Bone marrow (tissue), 2 donors: Measurements from ENCODE around the gene DENND5A.
"Not testable (repeated sequence)": the region's sequence is repeated elsewhere in the genome, so short reads cannot be mapped to it uniquely, and the experiment has no call there.

Experiments
- DNase-seq, 2 donors: peaks; one replicate each; lab custom pipeline; 2025; lab: John Stamatoyannopoulos, UW

Gene DENND5A

GRCh38 chr11:9264316-9265210 lies 587 bp downstream of the DENND5A start:
- DNase-seq: peak; percentile 52 to 93

DNA sequence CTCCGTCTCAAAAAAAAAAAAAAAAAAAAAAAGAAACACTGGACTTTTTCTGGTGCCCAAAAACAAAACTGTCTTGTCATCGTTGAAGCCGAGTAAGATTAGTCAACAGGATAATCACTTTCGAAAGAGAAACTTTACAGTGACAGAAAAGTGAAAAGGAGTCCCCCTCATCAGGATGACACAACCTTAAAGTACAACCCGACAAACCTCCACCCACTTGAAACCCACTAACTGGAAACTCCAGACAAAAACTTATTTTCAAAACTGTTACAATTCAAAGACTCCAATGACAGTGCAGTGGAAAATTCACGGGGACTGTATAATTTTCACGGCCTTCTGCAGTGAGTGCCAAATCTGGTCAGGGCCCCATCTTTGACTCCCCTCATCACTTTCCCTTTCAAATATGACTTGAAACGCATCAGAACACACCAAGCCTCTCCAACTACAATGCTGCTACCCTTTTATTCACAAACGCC lies 1.3 kb downstream of the DENND5A start:
- DNase-seq: peak in 1 of 2 donors; percentile 87

DNA sequence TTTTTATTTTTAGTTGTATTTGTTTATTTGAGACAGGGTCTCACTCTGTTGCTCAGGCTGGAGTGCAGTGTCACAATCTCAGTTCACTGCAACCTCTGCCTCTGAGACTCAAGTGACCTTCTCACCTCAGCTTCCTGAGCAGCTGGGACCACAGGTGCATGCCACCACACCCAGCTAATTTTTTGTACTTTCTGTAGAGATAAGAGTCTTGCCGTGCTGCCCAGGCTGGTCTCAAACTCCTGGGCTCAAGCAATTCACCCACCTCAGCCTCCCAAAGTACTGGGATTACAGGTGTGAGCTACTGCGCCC lies 4.4 kb downstream of the DENND5A start:
- DNase-seq: not testable (repeated sequence)

DNA sequence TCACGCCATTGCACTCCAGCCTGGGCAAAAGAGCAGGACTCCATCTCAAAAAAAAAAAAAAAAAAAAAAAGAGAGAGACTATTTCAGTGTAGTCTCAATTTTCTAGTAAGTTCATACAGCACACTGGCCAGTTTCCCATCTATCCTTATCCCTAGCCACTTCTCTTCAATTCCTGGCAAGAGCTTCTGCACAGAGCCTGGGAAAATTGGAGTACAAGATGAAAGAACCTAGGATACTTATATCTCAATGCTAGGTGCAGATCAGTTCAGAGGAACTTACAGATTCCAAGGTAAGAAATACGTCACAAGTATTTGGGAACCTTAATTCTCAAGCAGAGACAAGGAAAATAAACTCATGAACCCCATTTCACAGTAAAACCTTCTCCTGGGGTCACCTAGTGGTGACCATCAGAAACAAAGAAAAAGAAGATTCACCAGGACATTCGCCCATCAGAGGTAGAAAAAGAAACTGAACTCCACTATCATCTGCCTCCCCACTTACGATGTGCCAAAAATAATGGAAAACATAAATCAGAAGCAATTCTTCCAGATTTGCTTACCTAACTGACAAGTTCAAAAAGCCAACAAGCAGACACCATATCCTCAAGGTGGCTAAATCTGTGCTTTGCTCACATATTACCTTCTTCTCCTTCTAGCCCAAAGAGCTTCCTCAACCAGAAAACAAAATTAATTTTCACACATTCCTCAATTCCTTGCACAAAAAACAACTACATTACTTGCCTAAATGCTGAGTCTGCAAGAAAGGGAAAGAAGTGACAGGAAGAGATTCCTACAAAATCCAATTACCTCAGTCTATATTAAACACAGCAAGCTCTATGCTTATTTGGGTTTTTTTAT lies 4.9 kb downstream of the DENND5A start:
- DNase-seq: no peak

DNA sequence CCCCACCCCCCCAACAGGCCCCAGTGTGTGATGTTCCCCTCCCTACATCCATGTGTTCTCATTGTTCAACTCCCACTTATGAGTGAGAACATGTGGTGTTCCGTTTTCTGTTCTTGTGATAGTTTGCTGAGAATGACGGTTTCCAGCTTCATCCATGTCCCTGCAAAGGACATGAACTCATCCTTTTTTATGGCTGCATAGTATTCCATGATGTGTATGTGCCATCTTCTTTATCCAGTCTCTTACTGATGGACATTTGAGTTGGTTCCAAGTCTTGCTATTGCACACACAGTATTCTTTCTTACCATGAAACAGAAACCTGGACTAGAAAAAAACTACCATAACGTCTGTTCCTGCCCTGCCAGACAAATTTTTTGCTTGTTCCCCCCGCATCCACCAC lies 6.9 kb downstream of the DENND5A start:
- DNase-seq: not testable (repeated sequence)

- no peak for DNase-seq
Measured at GRCh38 chr11:9254416-9254815, 10.7 kb downstream of the DENND5A start.

- peak in 1 of 2 donors; percentile 76 for DNase-seq
Measured at GRCh38 chr11:9253086-9253485, 12.1 kb downstream of the DENND5A start.

DNA sequence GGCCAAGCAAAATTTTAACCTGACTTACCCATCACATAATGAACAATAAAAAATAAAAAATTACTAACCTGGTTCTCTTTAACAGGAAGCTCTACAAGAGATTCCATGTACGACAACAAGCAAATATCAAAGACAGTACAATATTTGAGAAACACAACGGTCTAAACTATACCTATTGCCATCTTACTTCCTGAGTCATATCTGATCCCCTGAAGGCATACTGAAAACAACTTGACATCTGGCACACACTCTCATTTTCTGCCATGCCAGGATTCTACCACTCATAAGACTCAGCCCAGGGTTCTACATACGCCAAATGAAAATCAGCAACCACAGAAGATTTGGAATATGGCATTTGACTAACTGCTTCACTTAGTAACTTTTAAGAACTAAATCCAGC lies 13.8 kb downstream of the DENND5A start:
- no peak for DNase-seq

DNA sequence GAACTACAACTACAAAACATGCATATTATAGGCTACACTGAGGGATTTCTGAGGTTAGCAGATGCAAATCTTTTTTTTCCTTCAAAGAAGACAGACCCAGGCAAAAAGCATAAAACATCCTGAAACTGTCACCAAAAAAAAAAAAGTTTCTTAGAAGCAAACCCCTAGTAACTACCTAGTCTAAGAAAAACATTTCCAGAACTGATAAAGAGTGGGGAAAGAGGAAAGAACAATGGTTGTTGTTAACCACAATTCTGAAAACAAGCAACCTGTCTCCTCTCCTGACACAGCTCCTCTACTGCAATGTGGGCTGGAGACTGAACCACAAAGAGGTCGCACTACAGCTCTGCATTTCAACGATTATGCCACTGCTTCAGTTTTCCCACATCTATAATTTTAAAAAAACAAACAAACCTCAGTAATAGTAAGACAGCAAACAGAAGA lies 15.0 kb downstream of the DENND5A start:
- peak in 1 of 2 donors; percentile 62 for DNase-seq

DNA sequence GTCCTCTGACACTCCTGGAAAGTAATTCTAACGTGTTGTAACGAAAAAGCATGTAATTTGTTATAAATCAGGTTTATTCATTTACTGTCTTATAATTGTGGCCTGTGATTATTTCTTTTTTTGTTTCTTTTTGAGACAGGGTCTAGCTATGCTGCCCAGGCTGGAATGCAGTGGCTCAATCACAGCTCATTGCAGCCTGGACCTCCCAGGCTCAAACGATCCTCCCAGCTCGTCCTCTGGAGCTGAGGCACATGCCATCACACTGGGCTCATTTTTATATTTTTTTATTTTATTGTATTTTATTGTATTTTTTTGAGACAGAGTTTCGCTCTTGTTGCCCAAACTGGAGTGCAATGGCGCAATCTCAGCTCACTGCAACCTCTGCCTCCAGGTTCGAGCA lies 15.9 kb downstream of the DENND5A start:
- no peak for DNase-seq

DNA sequence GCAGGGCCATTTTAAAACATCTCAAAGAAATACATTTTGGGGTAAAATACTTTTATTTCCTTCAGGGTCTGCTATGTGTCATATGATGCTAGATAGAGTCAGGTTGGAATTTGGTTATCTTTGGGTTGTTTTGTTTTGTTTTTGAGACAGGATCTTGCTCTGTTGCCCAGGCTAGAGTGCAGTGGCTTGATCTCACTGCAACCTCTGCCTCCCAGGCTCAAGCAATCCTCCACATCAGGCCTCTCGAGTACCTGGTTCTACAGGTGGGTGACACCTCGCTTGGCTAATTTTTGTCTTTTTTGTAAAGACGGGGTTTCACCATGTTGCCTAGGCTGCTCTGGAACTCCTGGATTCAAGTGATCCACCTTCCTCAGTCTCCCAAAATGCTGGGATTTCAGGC lies 17.3 kb downstream of the DENND5A start:
- DNase-seq: no peak

GRCh38 chr11:9236242-9236641 lies 28.9 kb downstream of the DENND5A start:
- DNase-seq: not testable (repeated sequence)

GRCh38 chr11:9232482-9232881 lies 32.7 kb downstream of the DENND5A start:
- no peak for DNase-seq

GRCh38 chr11:9231848-9232177 lies 33.3 kb downstream of the DENND5A start:
- DNase-seq: peak in 1 of 2 donors; percentile 74

DNA sequence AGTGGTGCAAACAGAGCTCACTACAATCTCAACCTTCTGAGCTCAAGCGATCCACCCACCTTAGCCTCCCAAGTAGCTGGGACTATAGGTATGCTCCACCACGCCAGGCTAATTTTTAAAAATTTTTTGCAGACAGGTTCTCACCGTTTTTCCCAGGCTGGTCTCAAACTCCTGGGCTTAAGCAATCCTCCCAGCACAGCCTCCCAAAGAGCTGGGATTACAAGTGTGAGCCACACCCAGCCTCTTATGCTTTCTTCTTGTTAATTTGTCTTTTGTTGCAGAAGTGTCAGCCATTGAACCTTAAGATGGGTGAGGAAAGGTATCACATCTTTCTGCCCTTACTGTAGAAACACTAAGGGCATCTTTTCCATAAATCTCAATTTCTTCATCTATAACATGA lies 34.9 kb downstream of the DENND5A start:
- DNase-seq: no peak

GRCh38 chr11:9228091-9228490 lies 37.1 kb downstream of the DENND5A start:
- no peak for DNase-seq

GRCh38 chr11:9225748-9226298 lies 39.3 kb downstream of the DENND5A start:
- DNase-seq: no peak

DNA sequence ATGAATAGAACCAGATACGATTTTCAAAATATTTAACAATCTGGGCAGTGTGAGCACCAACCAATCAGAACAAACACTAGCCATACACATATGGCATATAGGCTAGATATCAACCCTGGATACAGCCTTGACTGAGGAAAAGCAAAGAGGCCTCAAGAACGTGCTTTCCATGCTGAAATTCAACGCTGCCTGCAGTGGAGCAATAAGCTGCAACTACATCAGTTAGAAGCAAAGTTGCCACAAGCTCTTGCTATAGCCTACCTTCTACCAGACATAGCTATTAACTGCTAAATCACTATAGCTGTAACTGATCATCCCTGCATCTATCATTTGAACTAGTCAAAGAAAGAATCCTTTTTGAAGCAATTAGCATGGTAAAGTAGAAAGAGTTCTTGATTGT lies 42.5 kb downstream of the DENND5A start:
- DNase-seq: no peak

- not testable (repeated sequence) for DNase-seq
Measured at GRCh38 chr11:9220853-9221252, 44.3 kb downstream of the DENND5A start.

DNA sequence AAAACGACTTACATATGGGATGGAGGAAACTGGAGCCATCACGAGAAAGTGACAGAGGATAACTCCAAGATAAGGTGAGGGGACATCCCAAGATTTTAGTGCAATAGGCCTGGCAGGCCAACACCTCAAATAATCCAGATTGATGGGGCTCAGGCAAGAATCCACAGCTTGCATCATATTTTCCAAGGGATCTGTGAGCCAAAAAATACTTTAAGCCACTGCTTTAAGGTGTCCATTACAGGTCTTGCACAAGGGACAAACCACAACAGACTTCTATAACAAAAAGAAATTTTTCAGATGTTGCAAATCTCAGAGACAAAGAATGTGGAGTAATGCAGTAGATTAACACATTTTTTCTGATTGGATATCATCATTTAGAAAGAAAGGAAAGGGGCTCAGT lies 45.6 kb downstream of the DENND5A start:
- DNase-seq: no peak

DNA sequence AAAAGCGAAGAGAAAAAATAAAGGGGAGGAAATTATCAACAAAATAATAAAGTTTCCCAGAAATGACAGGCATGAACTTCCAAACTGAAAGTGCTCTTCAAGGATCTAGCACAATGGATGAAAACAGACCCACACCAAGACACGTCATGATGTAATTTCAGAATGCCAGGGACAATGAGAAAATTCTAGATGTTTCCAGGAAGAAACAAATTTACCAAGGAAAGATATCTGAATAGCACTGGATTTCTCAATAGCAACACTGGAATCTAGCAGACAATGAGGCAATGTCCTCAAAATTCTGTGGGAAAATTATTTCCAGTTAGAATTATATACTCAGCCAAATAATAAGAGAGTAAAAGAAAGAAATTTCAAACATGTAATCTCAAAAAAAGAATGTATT lies 46.0 kb downstream of the DENND5A start:
- DNase-seq: no peak

GRCh38 chr11:9214765-9215164 lies 50.4 kb downstream of the DENND5A start:
- DNase-seq: no peak

DNA sequence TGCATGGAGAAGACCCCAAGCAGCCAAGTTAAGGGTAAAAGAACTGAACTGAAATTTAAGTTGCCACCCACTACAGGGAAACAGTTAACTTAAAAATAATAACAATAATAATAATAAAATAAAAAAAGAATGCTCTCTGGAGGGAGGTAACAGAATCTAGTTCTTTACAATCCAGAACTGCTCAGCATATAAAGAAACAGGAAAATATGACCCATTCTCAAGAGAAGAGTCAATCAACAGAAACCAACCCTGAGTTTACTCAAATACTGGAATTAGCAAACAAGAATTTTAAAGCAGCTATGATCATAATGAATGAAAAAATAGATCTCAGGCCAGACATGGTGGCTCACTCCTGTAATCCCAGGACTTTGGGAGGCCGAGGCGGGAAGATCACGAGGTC lies 53.8 kb downstream of the DENND5A start:
- no peak for DNase-seq
